Activated T-cell treated with anti-CD3 and anti-CD28 coated beads, Interleukin-2, amount 50 U/mL, for 72 hours (primary cell): ENCODE data around the gene NDUFAF8. TPM values are rescaled to one million over a fixed set of nuclear protein-coding genes. Genes with fewer than 3 reads are reported as not detected.
A peak's percentile ranks its signal among the peaks of the same experiment; 100 is the strongest.
"Not testable (repeated sequence)": the region's sequence is repeated elsewhere in the genome, so short reads cannot be mapped to it uniquely, and the experiment has no call there.

Experiments
- ATAC-seq, 2 donors: fragments of 150-1000 bp; cut with Tn5 transposase; replicated peaks in 1 of 2; 2 replicates each; pipeline ENCODE4 v1.10.0; 2021; ENCODE audit warnings: moderate library complexity in 2 of 2, mild to moderate bottlenecking in 1 of 2
- DNase-seq, 2 donors: peaks; one replicate each; pipeline ENCODE4 v3.0.0; 2021 to 2022; ENCODE audit warnings: mixed read lengths in 1 of 2
- H3K27ac Mint-ChIP-seq: one replicate; pipeline ENCODE4 v1.8.0; 2022; ENCODE audit warnings: mild to moderate bottlenecking, moderate library complexity, mixed read lengths
- H3K27me3 Mint-ChIP-seq: one replicate; pipeline ENCODE4 v1.8.0; 2022; ENCODE audit warnings: low read depth, mixed read lengths
- H3K36me3 Mint-ChIP-seq, 2 donors: one replicate each; pipeline ENCODE4 v1.8.0; 2022; ENCODE audit warnings: mixed read lengths in 2 of 2, mild to moderate bottlenecking in 1 of 2; ENCODE audit not compliant: insufficient read depth in 2 of 2
- H3K4me1 Mint-ChIP-seq: one replicate; pipeline ENCODE4 v1.8.0; 2022; ENCODE audit warnings: low read depth, mixed read lengths
- H3K4me3 Mint-ChIP-seq, 2 donors: one replicate each; pipeline ENCODE4 v1.8.0; 2022; ENCODE audit warnings: mild to moderate bottlenecking in 2 of 2, mixed read lengths in 2 of 2, moderate library complexity in 2 of 2
- H3K9me3 Mint-ChIP-seq, 2 donors: one replicate each; pipeline ENCODE4 v1.8.0; 2022; ENCODE audit warnings: mixed read lengths in 2 of 2
- total RNA-seq, 2 donors: library from RNA; stranded (reverse); gene quantifications; one replicate each; pipeline ENCODE4 v1.2.3, GENCODE V29; 2022

Gene NDUFAF8
- total RNA-seq, 2 donors from 2014 or later = 37.4 to 48.8 TPM

GRCh38 chr17:81222620-81222905 lies 16.6 kb upstream of the NDUFAF8 start:
- ATAC-seq = no peak
- Mint-ChIP-seq H3K36me3 (no peaks in the 10 kb centered on the region), H3K4me3 (peak overlapping the region; percentile 77 to 78), H3K9me3 (no peaks in the 10 kb centered on the region), H3K27ac (no peak overlapping the region), H3K27me3 (no peaks in the 10 kb centered on the region), H3K4me1 (peaks cover 19% of the 10 kb centered on the region)
- DNase-seq = no peak

GRCh38 chr17:81222906-81223761 lies 16.0 kb upstream of the NDUFAF8 start, which contains the start of gene CEP131:
Gene CEP131 (minus strand): TSS chr17:81222965. CDS start chr17:81220056, 2,909 bp downstream.
- H3K27ac Mint-ChIP-seq = peak within 1 kb of the TSS; percentile 82
- H3K36me3 Mint-ChIP-seq = no peaks in the 10 kb centered on the region
- H3K9me3 Mint-ChIP-seq = no peaks in the 10 kb centered on the region
- peaks cover 22% of the 10 kb centered on the region for H3K4me1 Mint-ChIP-seq
- ATAC-seq = peak; percentile 95 to 96
- no peaks in the 10 kb centered on the region for H3K27me3 Mint-ChIP-seq
- peak; percentile 99 to 100 for DNase-seq
- H3K4me3 Mint-ChIP-seq = peak within 1 kb of the TSS; percentile 78 to 90

GRCh38 chr17:81223762-81224130 lies 15.4 kb upstream of the NDUFAF8 start:
- H3K36me3 Mint-ChIP-seq = no peaks in the 10 kb centered on the region
- no peak for ATAC-seq
- H3K27me3 Mint-ChIP-seq = no peaks in the 10 kb centered on the region

DNA sequence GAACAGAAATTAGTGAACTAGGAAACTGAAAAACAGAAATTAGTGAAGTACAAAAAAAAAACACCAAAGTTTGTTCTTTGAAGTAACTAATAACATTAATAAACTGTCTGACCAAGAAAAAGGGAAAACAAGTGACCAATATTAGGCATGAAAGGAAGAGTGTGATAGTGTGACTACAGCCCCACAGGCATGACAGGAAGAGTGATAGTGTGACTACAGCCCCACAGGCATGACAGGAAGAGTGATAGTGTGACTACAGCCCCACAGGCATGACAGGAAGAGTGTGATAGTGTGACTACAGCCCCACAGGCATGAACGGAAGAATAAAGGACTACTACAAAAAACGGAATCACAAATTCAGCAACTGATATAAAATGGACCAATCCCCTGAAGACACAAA lies 11.5 kb upstream of the NDUFAF8 start:
- not testable (repeated sequence) for H3K36me3 Mint-ChIP-seq, H3K9me3 Mint-ChIP-seq, H3K27ac Mint-ChIP-seq, H3K27me3 Mint-ChIP-seq, DNase-seq, H3K4me3 Mint-ChIP-seq, ATAC-seq
- H3K4me1 Mint-ChIP-seq = peaks cover 13% of the 10 kb centered on the region

More at GRCh38 chr17:81223762-81224130, 15.4 kb upstream of the NDUFAF8 start:
- no peak for DNase-seq
- Mint-ChIP-seq H3K27ac (peak overlapping the region; percentile 82), H3K4me3 (peak overlapping the region; percentile 78 to 90), H3K9me3 (no peaks in the 10 kb centered on the region), H3K4me1 (peaks cover 22% of the 10 kb centered on the region)

GRCh38 chr17:81228420-81228819 lies 10.7 kb upstream of the NDUFAF8 start:
- H3K9me3 Mint-ChIP-seq = no peaks in the 10 kb centered on the region
- H3K27ac Mint-ChIP-seq = no peak overlapping the region
- DNase-seq (no peak), ATAC-seq (no peak)
- no peak overlapping the region for H3K4me3 Mint-ChIP-seq
- H3K36me3 Mint-ChIP-seq = peaks cover 3 to 6% of the 10 kb centered on the region in 2 donors
- no peaks in the 10 kb centered on the region for H3K27me3 Mint-ChIP-seq
- peaks cover 11% of the 10 kb centered on the region for H3K4me1 Mint-ChIP-seq

- H3K4me1 Mint-ChIP-seq = peaks cover 5% of the 10 kb centered on the region
- H3K4me3 Mint-ChIP-seq = no peak overlapping the region
- no peaks in the 10 kb centered on the region for H3K9me3 Mint-ChIP-seq
- H3K27me3 Mint-ChIP-seq = no peaks in the 10 kb centered on the region
- peaks cover 3 to 6% of the 10 kb centered on the region in 2 donors for H3K36me3 Mint-ChIP-seq
- ATAC-seq (no peak), DNase-seq (no peak)
- no peak overlapping the region for H3K27ac Mint-ChIP-seq
These were observed 10.1 kb upstream of the NDUFAF8 start for GRCh38 chr17:81228834-81229665.

DNA sequence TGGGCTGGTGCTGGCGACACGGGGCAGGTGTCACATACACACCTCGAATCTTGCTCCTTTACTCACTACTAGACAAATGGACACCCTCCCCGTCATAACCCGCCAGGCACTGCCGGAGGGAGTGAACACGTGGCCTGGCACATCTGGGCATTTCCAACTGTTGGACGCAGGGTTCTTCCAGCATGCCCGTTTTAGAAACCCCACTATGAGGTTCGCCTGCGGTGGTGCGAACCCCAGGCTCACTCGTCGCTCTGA lies 9.5 kb upstream of the NDUFAF8 start:
- Mint-ChIP-seq H3K36me3 (peaks cover 3 to 6% of the 10 kb centered on the region in 2 donors), H3K4me3 (no peak overlapping the region)

DNA sequence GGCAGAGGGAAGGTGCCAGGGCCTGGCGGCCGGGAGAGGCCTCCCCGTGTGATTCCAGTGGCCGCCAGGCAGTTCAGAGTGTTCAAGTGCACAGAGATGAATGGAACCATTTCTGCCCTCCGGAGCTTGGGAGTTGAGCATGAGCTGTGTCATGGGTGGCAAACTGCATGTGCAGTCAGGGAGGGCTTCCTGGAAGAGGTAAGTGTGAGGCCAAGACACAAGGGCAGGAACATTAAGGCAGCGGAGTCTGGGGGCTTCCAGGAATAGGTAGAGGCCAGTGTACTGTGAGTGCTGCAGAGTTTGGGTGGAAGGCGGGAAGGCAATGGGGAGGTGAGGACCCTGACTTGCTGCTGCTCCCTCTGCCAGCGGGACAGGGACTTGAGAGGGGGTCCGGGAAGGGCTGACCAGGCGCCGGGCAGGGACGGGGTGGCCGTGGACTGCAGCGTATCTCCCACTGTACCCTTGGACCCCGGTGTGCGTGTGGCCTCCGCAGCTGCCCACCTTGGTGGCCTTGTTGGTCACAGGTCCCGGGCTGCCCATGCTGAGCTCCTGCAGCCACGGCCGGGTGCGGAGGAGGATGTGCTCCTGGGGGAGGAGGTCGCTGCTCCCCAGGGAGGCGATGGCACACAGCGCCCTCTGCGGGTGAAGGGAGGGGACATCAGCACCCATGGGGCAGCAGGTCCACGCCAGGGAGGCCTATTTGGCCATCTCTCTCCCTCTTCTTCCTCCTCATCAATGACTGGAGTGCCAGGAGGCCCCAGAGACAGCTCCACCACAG lies 8.9 kb upstream of the NDUFAF8 start:
- Mint-ChIP-seq H3K27me3 (no peaks in the 10 kb centered on the region), H3K4me3 (no peak overlapping the region), H3K27ac (no peak overlapping the region), H3K36me3 (peaks cover 3 to 6% of the 10 kb centered on the region in 2 donors), H3K9me3 (no peaks in the 10 kb centered on the region), H3K4me1 (peaks cover 5% of the 10 kb centered on the region)
- no peak for DNase-seq
- no peak for ATAC-seq

More for the DNA sequence above, 9.5 kb upstream of the NDUFAF8 start:
- Mint-ChIP-seq H3K4me1 (peaks cover 5% of the 10 kb centered on the region), H3K27me3 (no peaks in the 10 kb centered on the region), H3K27ac (no peak overlapping the region), H3K9me3 (no peaks in the 10 kb centered on the region)
- DNase-seq (no peak), ATAC-seq (no peak)

GRCh38 chr17:81231121-81231645 lies 7.9 kb upstream of the NDUFAF8 start:
- Mint-ChIP-seq H3K27ac (no peak overlapping the region), H3K4me1 (peaks cover 5% of the 10 kb centered on the region), H3K36me3 (peaks cover 3 to 6% of the 10 kb centered on the region in 2 donors), H3K27me3 (no peaks in the 10 kb centered on the region), H3K9me3 (no peaks in the 10 kb centered on the region), H3K4me3 (no peak overlapping the region)
- no peak for DNase-seq
- no peak for ATAC-seq

DNA sequence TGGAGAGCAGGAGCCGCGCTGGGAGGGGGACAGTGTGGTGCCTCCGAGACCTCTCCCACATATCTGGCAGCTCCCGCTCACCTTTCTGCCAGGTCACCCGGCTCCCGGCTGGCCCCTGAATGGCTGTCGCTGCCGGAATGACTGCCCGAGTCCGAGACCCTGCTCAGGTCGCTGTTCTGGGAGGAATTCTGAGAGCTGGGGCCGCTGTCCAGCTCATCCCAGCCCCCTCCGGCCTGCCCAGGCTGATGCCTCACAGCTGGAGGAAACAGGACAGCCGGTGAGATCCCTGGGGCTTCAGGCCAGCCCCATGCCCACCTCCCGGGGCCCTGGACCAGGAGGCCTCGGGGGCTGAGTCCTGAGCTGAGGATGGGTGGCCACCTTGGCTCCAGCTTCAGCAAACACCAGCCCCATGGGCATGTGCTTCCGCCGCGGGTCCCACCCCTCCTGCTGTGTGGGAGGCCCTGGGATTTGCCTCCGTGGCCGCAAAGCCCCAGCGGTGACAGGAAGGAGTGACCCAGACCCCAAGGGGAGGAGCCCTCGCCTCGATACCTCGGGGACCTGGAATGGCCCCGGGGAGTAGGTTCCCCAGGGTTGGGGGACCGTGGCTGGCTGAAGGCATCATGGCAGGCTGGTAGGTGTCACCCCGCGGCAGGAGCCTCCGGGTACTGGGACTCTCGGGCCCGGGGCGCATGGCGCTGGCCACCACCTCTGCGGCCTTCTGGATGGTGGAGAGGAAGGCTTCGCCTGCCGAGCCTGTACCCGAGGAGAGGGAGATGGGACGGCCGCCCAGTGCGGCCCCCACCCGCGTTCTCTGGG lies 7.1 kb upstream of the NDUFAF8 start:
- no peaks in the 10 kb centered on the region for H3K9me3 Mint-ChIP-seq
- peaks cover 6% of the 10 kb centered on the region for H3K4me1 Mint-ChIP-seq
- ATAC-seq = no peak
- no peak overlapping the region for H3K4me3 Mint-ChIP-seq
- DNase-seq = no peak
- H3K27me3 Mint-ChIP-seq = no peaks in the 10 kb centered on the region
- no peak overlapping the region for H3K27ac Mint-ChIP-seq
- H3K36me3 Mint-ChIP-seq = peaks cover 3 to 6% of the 10 kb centered on the region in 2 donors

- peaks cover 3 to 6% of the 10 kb centered on the region in 2 donors for H3K36me3 Mint-ChIP-seq
- no peak overlapping the region for H3K4me3 Mint-ChIP-seq
- DNase-seq (no peak), ATAC-seq (no peak)
- no peak overlapping the region for H3K27ac Mint-ChIP-seq
- peaks cover 10% of the 10 kb centered on the region for H3K4me1 Mint-ChIP-seq
- no peaks in the 10 kb centered on the region for H3K27me3 Mint-ChIP-seq
- H3K9me3 Mint-ChIP-seq = no peaks in the 10 kb centered on the region
These were observed 6.4 kb upstream of the NDUFAF8 start for GRCh38 chr17:81232616-81233241.

DNA sequence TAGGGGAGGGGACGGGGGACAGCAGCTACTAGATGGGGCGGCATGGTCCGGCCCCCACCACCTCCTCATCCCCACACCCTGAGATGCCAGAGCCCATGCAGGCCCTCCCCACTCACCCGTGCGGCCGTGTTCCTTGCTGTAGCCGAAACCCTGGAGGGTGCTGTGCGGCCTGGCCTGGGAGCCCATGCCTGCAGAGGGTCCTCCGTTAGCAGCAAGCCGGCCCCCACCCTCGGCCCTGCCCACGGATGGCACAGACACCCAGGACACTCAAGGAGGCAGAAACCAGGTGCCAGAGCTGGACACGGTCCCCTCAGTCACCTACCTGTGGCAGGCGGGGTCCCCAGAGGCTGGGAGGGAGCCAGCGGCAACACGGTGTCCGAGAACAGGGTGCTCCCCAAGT lies 5.8 kb upstream of the NDUFAF8 start:
- Mint-ChIP-seq H3K36me3 (peaks cover 3 to 6% of the 10 kb centered on the region in 2 donors), H3K27me3 (no peaks in the 10 kb centered on the region), H3K4me1 (peaks cover 12% of the 10 kb centered on the region), H3K27ac (no peak overlapping the region), H3K9me3 (no peaks in the 10 kb centered on the region), H3K4me3 (no peak overlapping the region)
- DNase-seq (no peak), ATAC-seq (no peak)
